ENCODE data around the gene SLC2A10. TPM values are rescaled to one million over a fixed set of nuclear protein-coding genes. Genes with fewer than 3 reads are reported as not detected.

The SLC2A10 gene
- total RNA-seq, 1 experiment from 2014 or later, result 0.05 TPM

- BruUV-seq (replicated peaks), result no TSS peak
- Histone ChIP-seq H2AFZ (ENCODE audit: low read depth, low read length, poor library complexity, severe bottlenecking) (no peak overlapping the region), H3K79me2 (ENCODE audit: insufficient read depth, low read length) (no peaks in the 10 kb centered on the region), H3K27ac (ENCODE audit: low read depth, low read length) (no peak overlapping the region), H3K4me2 (ENCODE audit: low read length) (no peak overlapping the region), H3K9ac (ENCODE audit: low read length) (no peak overlapping the region), H3K9me3 (ENCODE audit: control insufficient read depth in 1 of 2, insufficient read depth in 1 of 2, low read depth in 1 of 2, low read length in 2 of 2) (no peaks in the 10 kb centered on the region; a peak in 1 of 4 replicates), H3K4me1 (ENCODE audit: control insufficient read depth in 1 of 2, insufficient read depth in 2 of 2, low read length in 2 of 2) (peaks cover 5 to 7% of the 10 kb centered on the region in 2 experiments; a peak in 3 of 4 replicates), H4K20me1 (ENCODE audit: insufficient read depth) (no peaks in the 10 kb centered on the region), H3K4me3 (replicated peaks in 1 of 2; ENCODE audit: low read depth in 1 of 2, low read length in 2 of 2) (no peak overlapping the region), H3K36me3 (ENCODE audit: control insufficient read depth in 1 of 2, insufficient read depth in 2 of 2, low read length in 2 of 2) (no peaks in the 10 kb centered on the region), H3K9me2 (ENCODE audit: insufficient read depth) (no peaks in the 10 kb centered on the region), H3K27me3 (ENCODE audit: insufficient read depth, low read length) (no peaks in the 10 kb centered on the region)
- TF ChIP-seq CTCF (IDR thresholded peaks at IDR 0.05 in 2 of 3, conservative IDR thresholded peaks at IDR 0.05 in 1 of 3; ENCODE audit: borderline replicate concordance in 1 of 3, insufficient read depth in 1 of 3, low read depth in 2 of 3, low read length in 2 of 3), result no peak
- no peak for TF ChIP-seq CEBPB (IDR thresholded peaks at IDR 0.05; ENCODE audit: low read depth)
- TF ChIP-seq ATF3 (IDR thresholded peaks at IDR 0.05), result no peak
- no peak for TF ChIP-seq SIN3A (IDR thresholded peaks at IDR 0.05; ENCODE audit: low read depth)
- no peak for TF ChIP-seq EZH2phosphoT487 (IDR thresholded peaks at IDR 0.05; ENCODE audit: borderline replicate concordance)
- no peak for TF ChIP-seq POLR2AphosphoS5 (IDR thresholded peaks at IDR 0.05; ENCODE audit: low read depth, low read length)
- no peak for TF ChIP-seq CBX3 (IDR thresholded peaks at IDR 0.05; ENCODE audit: low read depth)
- no peak for TF ChIP-seq RAD21 (IDR thresholded peaks at IDR 0.05; ENCODE audit: low read depth)
- TF ChIP-seq TCF7L2 (IDR thresholded peaks at IDR 0.05; ENCODE audit: borderline replicate concordance, extremely low read depth, insufficient read depth, insufficient read length), result no peak
- TF ChIP-seq ZBTB33 (IDR thresholded peaks at IDR 0.05; ENCODE audit: extremely low read depth, insufficient replicate concordance, low read length), result no peak
- TF ChIP-seq FOSL1 (IDR thresholded peaks at IDR 0.05; ENCODE audit: low read depth), result no peak
- no peak for TF ChIP-seq POLR2A (IDR thresholded peaks at IDR 0.05; ENCODE audit: borderline replicate concordance, extremely low read depth, insufficient read depth, insufficient read length)
- TF ChIP-seq ELF1 (IDR thresholded peaks at IDR 0.05; ENCODE audit: borderline replicate concordance, low read depth), result no peak
- TF ChIP-seq MAX (IDR thresholded peaks at IDR 0.05), result no peak
- no peak for TF ChIP-seq EGR1 (IDR thresholded peaks at IDR 0.05; ENCODE audit: low read depth)
- TF ChIP-seq ZFX (IDR thresholded peaks at IDR 0.05), result no peak
- TF ChIP-seq JUND (IDR thresholded peaks at IDR 0.05), result no peak
- no peak for TF ChIP-seq SP1 (IDR thresholded peaks at IDR 0.05; ENCODE audit: low read depth)
- no peak for TF ChIP-seq EZH2 (IDR thresholded peaks at IDR 0.05)
- no peak for TF ChIP-seq REST (IDR thresholded peaks at IDR 0.05; ENCODE audit: low read depth)
- RAD21 ChIA-PET (ENCODE audit: low non-redundant PET in 1 of 2, low total read pairs in 2 of 2, uncharacterized antibody in 2 of 2, unreplicated experiment in 2 of 2), result no interaction called here
- ATAC-seq (no peak), DNase-seq (ENCODE audit: low read depth, low spot score) (no peak)
- POLR2A ChIA-PET, result interaction anchor here (1.2 kb wide), 1 partner anchor 10 kb away, joined by 4 read pairs; no protein-coding TSS in a partner anchor
- CTCF ChIA-PET, result no interaction called here
- intact Hi-C loops (cut with micrococcal nuclease), result no loop called here
These were observed 4.6 kb upstream of the SLC2A10 start for GRCh38 chr20:46704714-46705377.
